ENCODE measurements around the gene SPRR3.

- no peak for TF ChIP-seq CTCF (IDR thresholded peaks at IDR 0.05; ENCODE audit: low read depth, low read length, missing input control)
- no peak for TF ChIP-seq YY1 (IDR thresholded peaks at IDR 0.05)
- no peak for TF ChIP-seq REST (IDR thresholded peaks at IDR 0.05)
- no peak for TF ChIP-seq GABPA (IDR thresholded peaks at IDR 0.05 in 1 of 2, conservative IDR thresholded peaks at IDR 0.05 in 1 of 2)
- no peak for TF ChIP-seq EGR1 (IDR thresholded peaks at IDR 0.05; ENCODE audit: low read depth in 2 of 2)
- no peak for TF ChIP-seq TAF1 (conservative IDR thresholded peaks at IDR 0.05)
- TF ChIP-seq RXRA (IDR thresholded peaks at IDR 0.05), result no peak
- TF ChIP-seq RAD21 (IDR thresholded peaks at IDR 0.05), result no peak
- no peak for TF ChIP-seq ATF3 (IDR thresholded peaks at IDR 0.05)
- TF ChIP-seq MAX (IDR thresholded peaks at IDR 0.05), result no peak
- no peak for TF ChIP-seq ZBTB33 (IDR thresholded peaks at IDR 0.05)
Measured at GRCh38 chr1:153023109-153023508, 21.6 kb downstream of the SPRR3 start.
